GM21717 (cell line): ENCODE results near the gene SORCS2.

Experiments
- ATAC-seq: cut with Tn5 transposase; IDR thresholded peaks from one replicate; pipeline ENCODE4 v1.9.1; 2021; ENCODE audit warnings: mild to moderate bottlenecking, moderate library complexity; ENCODE audit not compliant: unreplicated experiment

Gene SORCS2

GRCh38 chr4:7183780-7184460 is 8.4 kb upstream of the SORCS2 start:
- ATAC-seq = no peak

GRCh38 chr4:7185487-7186030 is 6.8 kb upstream of the SORCS2 start:
- ATAC-seq = no peak

GRCh38 chr4:7186031-7186430 is 6.3 kb upstream of the SORCS2 start:
- no peak for ATAC-seq

GRCh38 chr4:7186516-7187167 is 5.7 kb upstream of the SORCS2 start:
- ATAC-seq = no peak

GRCh38 chr4:7187168-7187535 is 5.2 kb upstream of the SORCS2 start:
- no peak for ATAC-seq

- ATAC-seq = no peak
Observed at GRCh38 chr4:7187691-7188090, 4.6 kb upstream of the SORCS2 start.

GRCh38 chr4:7189066-7189465 is 3.3 kb upstream of the SORCS2 start:
- no peak for ATAC-seq

GRCh38 chr4:7189475-7190277 is 2.7 kb upstream of the SORCS2 start:
- ATAC-seq = no peak

- ATAC-seq = no peak
Observed at GRCh38 chr4:7190278-7190594, 2.1 kb upstream of the SORCS2 start.

- no peak for ATAC-seq
Observed at GRCh38 chr4:7190691-7191545, 1.4 kb upstream of the SORCS2 start.

GRCh38 chr4:7191546-7192251 is 639 bp upstream of the SORCS2 start:
- no peak for ATAC-seq

- ATAC-seq = no peak
Observed at GRCh38 chr4:7193030-7193958, 956 bp downstream of the SORCS2 start.

- no peak for ATAC-seq
Observed at GRCh38 chr4:7194251-7195140, 2.2 kb downstream of the SORCS2 start.

GRCh38 chr4:7195141-7195515 is 2.8 kb downstream of the SORCS2 start:
- ATAC-seq = no peak

- no peak for ATAC-seq
Observed at GRCh38 chr4:7195546-7196287, 3.4 kb downstream of the SORCS2 start.

GRCh38 chr4:7196288-7196651 is 3.9 kb downstream of the SORCS2 start:
- ATAC-seq = no peak

GRCh38 chr4:7196736-7197135 is 4.4 kb downstream of the SORCS2 start:
- ATAC-seq = no peak

- no peak for ATAC-seq
Observed at GRCh38 chr4:7197910-7198309, 5.6 kb downstream of the SORCS2 start.
